ENCODE results near the gene HSPH1.
A peak's percentile ranks its signal among the peaks of the same experiment; 100 is the strongest.

HSPH1 gene

GRCh38 chr13:31175847-31176532 is 14.3 kb upstream of the HSPH1 start:
- peak; percentile 30; the same call in 1 of the 3 replicates for ATAC-seq
- TF ChIP-seq ZC3H10 (CRISPR knock-in tag; IDR thresholded peaks at IDR 0.05), result no peak
- TF ChIP-seq ZFP30 (CRISPR knock-in tag; IDR thresholded peaks at IDR 0.05), result no peak
- no peak for TF ChIP-seq ZNF70 (CRISPR knock-in tag; IDR thresholded peaks at IDR 0.05)
- no peak for TF ChIP-seq ESRRG (CRISPR knock-in tag; IDR thresholded peaks at IDR 0.05)

- TF ChIP-seq SNAI2 (CRISPR knock-in tag; IDR thresholded peaks at IDR 0.05) (no peak), ESRRG (CRISPR knock-in tag; IDR thresholded peaks at IDR 0.05) (no peak), CSDC2 (CRISPR knock-in tag; IDR thresholded peaks at IDR 0.05) (no peak), GLIS3 (CRISPR knock-in tag; IDR thresholded peaks at IDR 0.05) (no peak), PPARA (CRISPR knock-in tag; IDR thresholded peaks at IDR 0.05; ENCODE audit: borderline replicate concordance) (no peak), CSRNP3 (CRISPR knock-in tag; IDR thresholded peaks at IDR 0.05) (no peak), ARNTL (CRISPR knock-in tag; IDR thresholded peaks at IDR 0.05; ENCODE audit: borderline replicate concordance, low read depth) (no peak), TSHZ2 (CRISPR knock-in tag; IDR thresholded peaks at IDR 0.05) (no peak), TOX (CRISPR knock-in tag; IDR thresholded peaks at IDR 0.05; ENCODE audit: borderline replicate concordance) (no peak), ZNF565 (CRISPR knock-in tag; conservative IDR thresholded peaks at IDR 0.05; ENCODE audit: low read depth) (no peak), CREB5 (CRISPR knock-in tag; IDR thresholded peaks at IDR 0.05; ENCODE audit: low read depth) (no peak), OSR1 (CRISPR knock-in tag; IDR thresholded peaks at IDR 0.05) (no peak), RARB (CRISPR knock-in tag; IDR thresholded peaks at IDR 0.05) (no peak), ZC3H10 (CRISPR knock-in tag; IDR thresholded peaks at IDR 0.05) (no peak), POU6F1 (CRISPR knock-in tag; IDR thresholded peaks at IDR 0.05; ENCODE audit: borderline replicate concordance, low read depth) (no peak)
- ATAC-seq, result peak; percentile 66
Observed at GRCh38 chr13:31174018-31174417, 12.3 kb upstream of the HSPH1 start.

GRCh38 chr13:31172535-31172934 is 10.8 kb upstream of the HSPH1 start:
- peak; percentile 67 for ATAC-seq
- no peak for TF ChIP-seq BACH2 (CRISPR knock-in tag; IDR thresholded peaks at IDR 0.05; ENCODE audit: borderline replicate concordance)
- TF ChIP-seq ISL1 (CRISPR knock-in tag; IDR thresholded peaks at IDR 0.05), result peak; percentile 54; the same call in 1 of the 2 replicates
- peak; percentile 6; the same call in 1 of the 2 replicates for TF ChIP-seq CREB5 (CRISPR knock-in tag; IDR thresholded peaks at IDR 0.05; ENCODE audit: low read depth)

GRCh38 chr13:31172001-31172400 is 10.3 kb upstream of the HSPH1 start:
- TF ChIP-seq RARB (CRISPR knock-in tag; IDR thresholded peaks at IDR 0.05) (no peak), ZFP3 (CRISPR knock-in tag; IDR thresholded peaks at IDR 0.05) (no peak)
- no peak for ATAC-seq

Data from SK-N-SH treated with all-trans-retinoic acid at 6 μM for 48 hours (cell line).